Measurements from ENCODE around the gene GRK5. TPM values are rescaled to one million over a fixed set of nuclear protein-coding genes. Genes with fewer than 3 reads are reported as not detected.

GRK5 gene
- total RNA-seq, 1 experiment from 2014 or later = 0.82 TPM

GRCh38 chr10:119199231-119199992 is 8.0 kb upstream of the GRK5 start:
- Mint-ChIP-seq H3K27ac (ENCODE audit: low read depth, unreplicated experiment) (no peak overlapping the region), H3K9me3 (ENCODE audit: unreplicated experiment) (no peaks in the 10 kb centered on the region), H3K4me1 (ENCODE audit: insufficient read depth, unreplicated experiment) (peaks cover 16% of the 10 kb centered on the region), H3K36me3 (ENCODE audit: insufficient read depth, unreplicated experiment) (no peaks in the 10 kb centered on the region), H3K27me3 (ENCODE audit: insufficient read depth, unreplicated experiment) (no peaks in the 10 kb centered on the region), H3K4me3 (ENCODE audit: unreplicated experiment) (no peak overlapping the region)
- intact Hi-C loops (cut with micrococcal nuclease) = loop anchor here (1.0 kb wide), 2 partner anchors 218 to 246 kb away; no protein-coding TSS in a partner anchor
- peak; percentile 73 for DNase-seq (ENCODE audit: unreplicated experiment)
- TF ChIP-seq CTCF (IDR thresholded peaks at IDR 0.05; ENCODE audit: unreplicated experiment) = peak; percentile 59
- POLR2A ChIA-PET = interaction anchor here (0.7 to 2.0 kb wide), 4 partner anchors 20 to 396 kb away, joined by 3 to 10 read pairs (median 4); partner anchors contain the start of gene PRDX3
- BruUV-seq (replicated peaks) = no TSS peak
- CTCF ChIA-PET = interaction anchor here (0.5 to 8.1 kb wide), 41 partner anchors 10 to 715 kb away, joined by 3 to 116 read pairs (median 3); no protein-coding TSS in a partner anchor

- BruUV-seq (replicated peaks) = no TSS peak
- Mint-ChIP-seq H3K4me3 (ENCODE audit: unreplicated experiment) (no peak overlapping the region), H3K27me3 (ENCODE audit: insufficient read depth, unreplicated experiment) (no peaks in the 10 kb centered on the region), H3K9me3 (ENCODE audit: unreplicated experiment) (no peaks in the 10 kb centered on the region), H3K4me1 (ENCODE audit: insufficient read depth, unreplicated experiment) (peaks cover 19% of the 10 kb centered on the region), H3K36me3 (ENCODE audit: insufficient read depth, unreplicated experiment) (no peaks in the 10 kb centered on the region), H3K27ac (ENCODE audit: low read depth, unreplicated experiment) (no peak overlapping the region)
- ChIA-PET CTCF (interaction anchor here (0.9 to 8.1 kb wide), 5 partner anchors 30 to 244 kb away, joined by 3 to 116 read pairs (median 17); no protein-coding TSS in a partner anchor), POLR2A (no interaction called here)
- intact Hi-C loops (cut with micrococcal nuclease) = loop anchor here (10.0 kb wide), 1 partner anchor 394 kb away; the partner anchor contains the start of gene TIAL1
- no peak for TF ChIP-seq CTCF (IDR thresholded peaks at IDR 0.05; ENCODE audit: unreplicated experiment)
- DNase-seq (ENCODE audit: unreplicated experiment) = no peak
Measured at GRCh38 chr10:119201233-119201632, 6.1 kb upstream of the GRK5 start.

GRCh38 chr10:119203006-119203405 is 4.4 kb upstream of the GRK5 start:
- no TSS peak for BruUV-seq (replicated peaks)
- Mint-ChIP-seq H3K9me3 (ENCODE audit: unreplicated experiment) (no peaks in the 10 kb centered on the region), H3K36me3 (ENCODE audit: insufficient read depth, unreplicated experiment) (no peaks in the 10 kb centered on the region), H3K27me3 (ENCODE audit: insufficient read depth, unreplicated experiment) (no peaks in the 10 kb centered on the region), H3K4me3 (ENCODE audit: unreplicated experiment) (no peak overlapping the region), H3K4me1 (ENCODE audit: insufficient read depth, unreplicated experiment) (peaks cover 20% of the 10 kb centered on the region), H3K27ac (ENCODE audit: low read depth, unreplicated experiment) (no peak overlapping the region)
- no peak for DNase-seq (ENCODE audit: unreplicated experiment)
- intact Hi-C loops (cut with micrococcal nuclease) = loop anchor here (10.0 kb wide), 1 partner anchor 392 kb away; the partner anchor contains the start of gene TIAL1
- ChIA-PET CTCF (interaction anchor here (0.5 to 8.1 kb wide), 5 partner anchors 8 to 316 kb away, joined by 4 to 116 read pairs (median 7); no protein-coding TSS in a partner anchor), POLR2A (interaction anchor here (1.2 kb wide), 2 partner anchors 15 to 246 kb away, joined by 3 to 5 read pairs; no protein-coding TSS in a partner anchor)
- TF ChIP-seq CTCF (IDR thresholded peaks at IDR 0.05; ENCODE audit: unreplicated experiment) = no peak
